GM18858 (cell line): ENCODE results near the gene COG8.
"Not testable (repeated sequence)": the region's sequence is repeated elsewhere in the genome, so short reads cannot be mapped to it uniquely, and the experiment has no call there.

ENCODE experiments used
- ATAC-seq: cut with Tn5 transposase; IDR thresholded peaks from one replicate; pipeline ENCODE4 v1.9.1; 2021; ENCODE audit not compliant: unreplicated experiment

The COG8 gene

GRCh38 chr16:69294051-69294450 lies 45.3 kb downstream of the COG8 start:
- ATAC-seq = no peak

GRCh38 chr16:69293401-69293800 lies 46.0 kb downstream of the COG8 start:
- no peak for ATAC-seq

DNA sequence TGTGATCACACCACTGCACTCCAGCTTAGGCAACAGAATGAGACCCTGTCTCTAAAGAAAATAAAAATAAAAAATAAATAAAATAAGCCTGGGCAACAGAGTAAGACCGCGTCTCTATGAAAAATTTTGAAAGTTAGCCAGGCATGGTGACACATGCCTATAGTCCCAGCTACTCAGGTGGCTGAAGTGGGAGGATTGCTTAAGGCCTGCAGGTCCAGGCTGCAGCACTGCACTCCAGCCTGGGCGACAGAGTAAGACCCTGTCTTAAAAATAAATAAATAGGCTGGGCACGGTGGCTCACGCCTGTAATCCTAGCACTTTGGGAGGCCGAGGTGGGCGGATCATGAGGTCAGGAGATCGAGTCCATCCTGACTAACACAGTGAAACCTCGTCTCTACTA lies 47.7 kb downstream of the COG8 start:
- not testable (repeated sequence) for ATAC-seq

GRCh38 chr16:69286941-69287713 lies 52.2 kb downstream of the COG8 start:
- no peak for ATAC-seq

DNA sequence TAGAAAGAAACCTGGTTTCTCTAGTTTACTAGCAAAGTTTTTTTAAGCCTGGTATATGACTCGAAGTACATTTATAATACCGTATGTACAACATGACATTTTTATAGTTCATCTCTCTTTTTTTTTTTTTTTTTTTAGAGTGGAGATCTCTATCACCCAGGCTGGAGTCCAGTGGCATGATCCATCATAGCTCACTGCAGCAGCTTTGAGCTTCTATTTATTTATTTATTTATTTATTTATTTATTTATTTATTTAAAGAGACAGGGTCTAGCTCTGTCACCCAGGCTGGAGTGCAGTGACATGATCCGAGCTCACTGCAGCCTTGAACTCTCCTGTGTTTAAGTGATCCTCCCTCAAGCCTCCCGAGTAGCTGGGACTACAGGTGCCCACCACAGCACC lies 54.1 kb downstream of the COG8 start:
- no peak for ATAC-seq

GRCh38 chr16:69283851-69284250 lies 55.5 kb downstream of the COG8 start:
- no peak for ATAC-seq

DNA sequence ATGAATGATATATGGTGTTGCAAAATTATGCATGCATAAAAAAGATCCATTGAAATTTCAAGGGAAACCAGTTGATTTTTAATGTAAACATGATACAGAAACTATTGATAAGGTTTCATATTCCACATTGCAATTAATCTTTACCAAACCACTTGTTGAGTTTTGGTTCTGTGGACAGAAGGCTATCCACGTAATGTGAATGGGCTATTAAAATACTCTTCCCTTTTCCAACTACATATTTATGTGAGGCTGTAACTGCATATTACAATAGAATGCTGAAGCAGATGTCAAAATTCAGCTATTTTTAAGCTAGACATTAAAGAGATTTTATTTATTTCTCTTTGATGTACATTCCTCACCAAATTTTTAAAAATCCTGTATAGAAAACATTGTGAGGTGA lies 62.0 kb downstream of the COG8 start:
- ATAC-seq = no peak
